Ascending aorta (tissue), 2 donors: ENCODE results near the gene POC1B. TPM values are rescaled to one million over a fixed set of nuclear protein-coding genes. Genes with fewer than 3 reads are reported as not detected.

Experiments
- DNase-seq, 2 donors: peaks; one replicate each; pipeline ENCODE4 v3.0.0-alpha.2; 2019; ENCODE audit warnings: low spot score in 2 of 2
- H3K27ac ChIP-seq, 2 donors: fragments of 200-600 bp; sonication (generic); one replicate each; pipeline ENCODE4 v1.5.1; 2016 to 2017; ENCODE audit warnings: mild to moderate bottlenecking in 1 of 2
- H3K27me3 ChIP-seq: fragments of 200-600 bp; sonication (generic); one replicate; pipeline ENCODE4 v1.5.1; 2017
- H3K36me3 ChIP-seq, 2 donors: fragments of 200-600 bp; sonication (generic); one replicate each; pipeline ENCODE4 v1.5.1; 2016
- H3K4me1 ChIP-seq, 2 donors: fragments of 200-600 bp; sonication (generic); one replicate each; pipeline ENCODE4 v1.5.1; 2016 to 2017; ENCODE audit warnings: mild to moderate bottlenecking in 1 of 2
- H3K4me3 ChIP-seq, 2 donors: fragments of 200-600 bp; sonication (generic); one replicate each; pipeline ENCODE4 v1.5.1; 2016 to 2017; ENCODE audit warnings: mild to moderate bottlenecking in 1 of 2
- H3K9me3 ChIP-seq, 2 donors: fragments of 200-600 bp; sonication (generic); one replicate each; pipeline ENCODE4 v1.5.1; 2016
- CTCF ChIP-seq, 3 experiments: fragments of 200-600 bp in 2 of 3; fragments of 450-650 bp in 1 of 3; sonication (generic) in 2 of 3; IDR thresholded peaks; one replicate each; pipeline ENCODE4 v1.5.1; 2016 to 2019; ENCODE audit warnings: antibody characterized with exemption in 3 of 3, mild to moderate bottlenecking in 1 of 3, moderate library complexity in 1 of 3
- intact Hi-C: fragments of 100-400 bp; cut with DNase I; formaldehyde crosslinking; loops from one replicate; pipeline ENCODE4 v1.15.1; 2023
- total RNA-seq: library from RNA; depleted of rRNA; stranded (reverse); fragments of >200 nt; gene quantifications from one replicate; pipeline ENCODE4 v1.1.0, GENCODE V29; 2016

The POC1B gene
- total RNA-seq, 1 donor from 2014 or later = 15.8 TPM

- no peaks in the 10 kb centered on the region for H3K36me3 ChIP-seq
- H3K27me3 ChIP-seq = no peaks in the 10 kb centered on the region
- intact Hi-C loops = no loop called here
- TF ChIP-seq CTCF (IDR thresholded peaks at IDR 0.05) = no peak
- H3K27ac ChIP-seq = no peak overlapping the region
- H3K4me1 ChIP-seq = no peaks in the 10 kb centered on the region
- H3K9me3 ChIP-seq = no peaks in the 10 kb centered on the region
- DNase-seq = no peak
- no peak overlapping the region for H3K4me3 ChIP-seq
These were observed 42.6 kb upstream of the POC1B start for GRCh38 chr12:89568484-89568883.

GRCh38 chr12:89567691-89568239 lies 41.9 kb upstream of the POC1B start:
- no peak for TF ChIP-seq CTCF (IDR thresholded peaks at IDR 0.05)
- intact Hi-C loops = no loop called here
- no peaks in the 10 kb centered on the region for H3K4me1 ChIP-seq
- no peaks in the 10 kb centered on the region for H3K27me3 ChIP-seq
- H3K9me3 ChIP-seq = no peaks in the 10 kb centered on the region
- no peak overlapping the region for H3K27ac ChIP-seq
- no peaks in the 10 kb centered on the region for H3K36me3 ChIP-seq
- no peak overlapping the region for H3K4me3 ChIP-seq
- no peak for DNase-seq

GRCh38 chr12:89566615-89567014 lies 40.8 kb upstream of the POC1B start:
- no peaks in the 10 kb centered on the region for H3K4me1 ChIP-seq
- no peak overlapping the region for H3K27ac ChIP-seq
- H3K36me3 ChIP-seq = no peaks in the 10 kb centered on the region
- DNase-seq = no peak
- no peaks in the 10 kb centered on the region for H3K9me3 ChIP-seq
- H3K4me3 ChIP-seq = no peak overlapping the region
- intact Hi-C loops = no loop called here
- H3K27me3 ChIP-seq = no peaks in the 10 kb centered on the region
- TF ChIP-seq CTCF (IDR thresholded peaks at IDR 0.05) = no peak

GRCh38 chr12:89565002-89565401 lies 39.2 kb upstream of the POC1B start:
- Histone ChIP-seq H3K27me3 (no peaks in the 10 kb centered on the region), H3K4me1 (no peaks in the 10 kb centered on the region), H3K27ac (no peak overlapping the region), H3K36me3 (no peaks in the 10 kb centered on the region), H3K9me3 (no peaks in the 10 kb centered on the region), H3K4me3 (no peak overlapping the region)
- no peak for TF ChIP-seq CTCF (IDR thresholded peaks at IDR 0.05)
- DNase-seq = no peak
- intact Hi-C loops = no loop called here

GRCh38 chr12:89559753-89560152 lies 33.9 kb upstream of the POC1B start:
- H3K9me3 ChIP-seq = no peaks in the 10 kb centered on the region
- no peaks in the 10 kb centered on the region for H3K36me3 ChIP-seq
- intact Hi-C loops = no loop called here
- H3K27me3 ChIP-seq = no peaks in the 10 kb centered on the region
- H3K4me1 ChIP-seq = no peaks in the 10 kb centered on the region
- no peak overlapping the region for H3K27ac ChIP-seq
- H3K4me3 ChIP-seq = no peak overlapping the region
- no peak for DNase-seq
- TF ChIP-seq CTCF (IDR thresholded peaks at IDR 0.05) = no peak

GRCh38 chr12:89556976-89557375 lies 31.1 kb upstream of the POC1B start:
- TF ChIP-seq CTCF (IDR thresholded peaks at IDR 0.05) = no peak
- Histone ChIP-seq H3K27me3 (no peaks in the 10 kb centered on the region), H3K4me3 (no peak overlapping the region), H3K4me1 (no peaks in the 10 kb centered on the region), H3K36me3 (no peaks in the 10 kb centered on the region), H3K27ac (no peak overlapping the region), H3K9me3 (peaks cover 0 to 6% of the 10 kb centered on the region in 2 donors)
- intact Hi-C loops = no loop called here
- no peak for DNase-seq
